ENCODE data around the gene TCP11L1. TPM values are rescaled to one million over a fixed set of nuclear protein-coding genes. Genes with fewer than 3 reads are reported as not detected.
"Not testable (repeated sequence)": the region's sequence is repeated elsewhere in the genome, so short reads cannot be mapped to it uniquely, and the experiment has no call there.

TCP11L1 gene
- total RNA-seq, 3 donors from 2014 or later = 8.2 to 14.1 (median 11.1) TPM

DNA sequence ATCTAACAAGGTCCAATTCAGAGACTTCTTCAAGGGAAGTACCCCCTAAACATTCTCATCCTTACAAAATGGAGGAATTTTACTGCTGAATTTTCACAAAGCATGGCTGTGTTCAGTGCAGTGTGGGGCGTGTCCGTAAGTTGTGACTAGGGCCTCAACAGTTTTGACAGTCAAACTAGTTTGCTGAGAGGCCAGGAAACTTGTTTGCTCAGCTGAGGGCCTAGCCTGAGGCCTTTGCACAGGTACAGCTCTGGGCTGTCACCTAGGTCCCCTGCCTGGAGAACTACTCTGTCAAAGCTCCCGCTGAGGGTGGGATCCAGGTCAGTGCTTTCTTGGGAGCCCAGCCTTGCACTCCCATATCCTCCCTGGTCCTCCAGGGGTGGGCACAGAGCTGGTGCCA, 27.9 kb downstream of the TCP11L1 start:
- Mint-ChIP-seq H3K4me3 (no peak overlapping the region), H3K27me3 (ENCODE audit: low read depth) (no peaks in the 10 kb centered on the region), H3K4me1 (ENCODE audit: low read depth) (peaks cover 28% of the 10 kb centered on the region), H3K36me3 (ENCODE audit: insufficient read depth) (peaks cover 24% of the 10 kb centered on the region), H3K9me3 (no peaks in the 10 kb centered on the region)
- DNase-seq (no peak), ATAC-seq (no peak)

DNA sequence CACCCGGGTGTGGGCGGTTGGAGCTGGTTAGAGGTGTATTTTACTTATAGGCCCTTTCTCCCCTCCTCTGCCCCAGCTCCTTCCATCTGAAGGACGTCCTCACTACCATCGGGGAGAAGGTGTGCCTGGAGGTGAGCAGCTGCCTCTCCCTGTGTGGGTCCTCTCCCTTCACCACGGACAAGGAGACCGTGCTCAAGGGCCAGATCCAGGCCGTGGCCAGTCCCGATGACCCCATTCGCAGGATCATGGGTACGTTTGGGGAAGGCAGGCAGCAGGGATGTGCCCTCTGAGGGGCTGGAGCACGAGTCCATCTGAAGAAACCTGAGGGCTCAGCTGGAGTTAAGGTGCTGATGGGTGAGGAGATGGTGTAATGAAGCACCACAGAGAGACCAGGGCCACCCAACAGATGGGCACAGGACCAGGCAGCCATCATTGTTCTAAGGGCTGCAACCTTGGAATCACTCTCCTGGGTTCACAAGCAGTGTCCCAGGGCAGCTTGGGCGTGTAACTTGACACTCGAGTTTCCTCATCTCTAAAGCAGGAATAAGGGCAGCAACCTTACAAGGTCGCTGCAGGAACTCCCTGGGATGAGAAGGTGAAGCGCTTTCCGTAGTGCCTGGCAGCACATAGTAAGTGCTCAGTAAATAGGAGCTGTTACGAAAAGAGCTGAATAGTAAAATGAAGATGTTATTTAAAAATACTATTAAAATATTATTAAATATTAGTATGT, 29.4 kb downstream of the TCP11L1 start:
- Mint-ChIP-seq H3K4me3 (no peak overlapping the region), H3K36me3 (ENCODE audit: insufficient read depth) (peaks cover 24% of the 10 kb centered on the region), H3K9me3 (no peaks in the 10 kb centered on the region)

DNA sequence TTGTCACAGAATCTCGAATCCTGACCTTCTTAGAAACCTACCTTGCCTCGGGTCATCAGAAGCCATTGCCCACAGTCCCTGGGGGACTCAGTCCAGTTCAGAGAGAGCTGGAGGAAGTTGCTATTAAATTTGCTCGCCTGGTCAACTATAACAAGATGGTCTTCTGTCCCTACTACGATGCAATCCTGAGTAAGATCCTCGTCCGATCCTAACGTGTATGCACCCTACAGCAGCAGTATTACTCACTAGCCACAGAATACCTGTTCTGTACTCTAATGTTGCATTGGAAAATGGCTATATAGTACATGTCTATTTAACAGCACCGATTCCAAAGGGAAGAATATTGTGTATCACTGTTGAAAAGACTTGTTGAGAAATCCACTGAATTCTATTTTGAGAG, 33.1 kb downstream of the TCP11L1 start:
- no peaks in the 10 kb centered on the region for H3K27me3 Mint-ChIP-seq (ENCODE audit: low read depth)
- DNase-seq = no peak
- no peaks in the 10 kb centered on the region for H3K9me3 Mint-ChIP-seq
- H3K36me3 Mint-ChIP-seq (ENCODE audit: insufficient read depth) = peaks cover 37% of the 10 kb centered on the region
- ATAC-seq = no peak
- H3K4me3 Mint-ChIP-seq = no peak overlapping the region
- H3K4me1 Mint-ChIP-seq (ENCODE audit: low read depth) = no peaks in the 10 kb centered on the region

More for the DNA sequence above, 29.4 kb downstream of the TCP11L1 start:
- Mint-ChIP-seq H3K4me1 (ENCODE audit: low read depth) (peaks cover 13% of the 10 kb centered on the region), H3K27me3 (ENCODE audit: low read depth) (no peaks in the 10 kb centered on the region)
- ATAC-seq (no peak), DNase-seq (no peak)

DNA sequence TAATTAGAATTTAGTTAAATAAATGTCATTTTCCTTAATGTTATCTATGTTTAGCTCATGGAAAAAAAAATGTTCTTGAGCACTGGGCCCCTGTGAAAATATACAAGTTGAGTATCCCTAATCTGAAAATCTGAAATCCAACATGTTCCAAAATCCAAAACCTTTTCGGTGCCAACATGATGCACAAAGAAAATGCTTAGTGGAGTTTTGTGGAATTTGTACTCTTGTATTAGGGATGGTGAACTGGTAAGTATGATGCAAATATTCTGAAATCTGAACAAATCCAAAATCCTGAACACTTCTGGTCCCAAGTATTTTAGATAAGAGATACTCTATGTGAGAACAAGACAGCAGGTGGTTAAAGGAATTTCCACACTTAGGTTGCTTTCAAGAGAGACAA, 44.5 kb downstream of the TCP11L1 start:
- H3K27me3 Mint-ChIP-seq (ENCODE audit: low read depth) = no peaks in the 10 kb centered on the region
- no peaks in the 10 kb centered on the region for H3K9me3 Mint-ChIP-seq
- DNase-seq (no peak), ATAC-seq (no peak)
- no peaks in the 10 kb centered on the region for H3K4me1 Mint-ChIP-seq (ENCODE audit: low read depth)
- peaks cover 24% of the 10 kb centered on the region for H3K36me3 Mint-ChIP-seq (ENCODE audit: insufficient read depth)
- no peak overlapping the region for H3K4me3 Mint-ChIP-seq

DNA sequence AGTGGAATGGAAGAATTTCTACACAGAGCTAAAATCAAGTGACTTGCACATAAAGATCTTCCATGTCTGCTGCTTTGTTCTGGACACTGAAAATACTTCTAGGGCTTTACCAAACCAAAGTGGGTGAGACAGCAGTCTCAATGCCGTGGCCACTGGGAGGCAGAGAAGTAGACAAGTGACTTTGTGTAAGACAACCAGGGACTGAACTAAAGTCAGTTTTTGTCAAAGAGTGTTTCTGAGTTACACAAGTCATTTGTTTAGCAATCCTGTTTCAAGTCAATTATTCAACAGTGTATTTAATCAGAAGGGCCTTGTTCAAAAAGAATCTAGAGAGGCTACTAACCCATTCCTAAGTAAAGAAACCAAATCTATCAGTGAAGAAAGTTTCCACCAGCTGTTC, 46.6 kb downstream of the TCP11L1 start:
- no peaks in the 10 kb centered on the region for H3K9me3 Mint-ChIP-seq

DNA sequence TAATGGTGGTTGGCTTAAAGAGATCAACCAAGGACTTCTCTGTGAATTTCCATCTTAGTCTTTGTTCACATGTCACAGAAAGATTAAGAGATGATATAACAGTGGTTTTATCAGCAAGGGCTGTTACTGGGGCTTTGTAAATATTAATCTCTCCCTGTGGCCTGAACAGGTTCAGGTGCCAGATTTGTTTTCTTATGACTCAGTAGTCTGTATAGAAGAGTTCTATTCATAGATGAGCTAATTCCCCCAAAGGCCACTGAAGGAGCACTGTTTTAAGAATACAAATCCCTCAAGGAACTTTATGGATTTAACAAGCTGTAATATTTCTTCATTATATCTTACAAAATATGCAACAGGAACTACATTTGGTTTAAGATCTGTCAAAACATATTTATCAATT, 50.4 kb downstream of the TCP11L1 start:
- Mint-ChIP-seq H3K27me3 (ENCODE audit: low read depth) (no peaks in the 10 kb centered on the region), H3K4me1 (ENCODE audit: low read depth) (no peaks in the 10 kb centered on the region), H3K36me3 (ENCODE audit: insufficient read depth) (peaks cover 20% of the 10 kb centered on the region), H3K4me3 (no peak overlapping the region), H3K9me3 (no peaks in the 10 kb centered on the region)
- ATAC-seq = no peak
- no peak for DNase-seq

More for the DNA sequence above, 46.6 kb downstream of the TCP11L1 start:
- no peaks in the 10 kb centered on the region for H3K4me1 Mint-ChIP-seq (ENCODE audit: low read depth)
- peaks cover 30% of the 10 kb centered on the region for H3K36me3 Mint-ChIP-seq (ENCODE audit: insufficient read depth)
- DNase-seq (no peak), ATAC-seq (no peak)
- no peaks in the 10 kb centered on the region for H3K27me3 Mint-ChIP-seq (ENCODE audit: low read depth)
- H3K4me3 Mint-ChIP-seq = no peak overlapping the region

DNA sequence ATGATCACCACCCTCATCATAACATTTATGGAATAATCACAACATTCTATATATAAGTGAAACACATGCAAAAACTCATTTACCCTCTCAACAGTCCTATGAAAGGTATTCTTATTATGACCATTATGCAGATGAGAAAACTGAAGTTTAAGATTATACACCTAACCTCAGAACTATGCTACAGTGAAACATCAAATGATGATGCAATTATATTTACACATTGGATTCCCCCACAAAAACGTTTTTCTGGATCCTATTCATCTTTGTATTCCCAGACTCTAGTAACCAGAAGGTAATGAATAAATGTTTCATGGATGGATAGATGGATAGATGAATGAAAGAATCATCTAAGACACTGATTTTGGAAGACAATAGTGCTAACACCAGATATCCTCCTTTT, 54.8 kb downstream of the TCP11L1 start:
- Mint-ChIP-seq H3K36me3 (ENCODE audit: insufficient read depth) (peaks cover 21% of the 10 kb centered on the region), H3K4me1 (ENCODE audit: low read depth) (no peaks in the 10 kb centered on the region)
- no peak for ATAC-seq

DNA sequence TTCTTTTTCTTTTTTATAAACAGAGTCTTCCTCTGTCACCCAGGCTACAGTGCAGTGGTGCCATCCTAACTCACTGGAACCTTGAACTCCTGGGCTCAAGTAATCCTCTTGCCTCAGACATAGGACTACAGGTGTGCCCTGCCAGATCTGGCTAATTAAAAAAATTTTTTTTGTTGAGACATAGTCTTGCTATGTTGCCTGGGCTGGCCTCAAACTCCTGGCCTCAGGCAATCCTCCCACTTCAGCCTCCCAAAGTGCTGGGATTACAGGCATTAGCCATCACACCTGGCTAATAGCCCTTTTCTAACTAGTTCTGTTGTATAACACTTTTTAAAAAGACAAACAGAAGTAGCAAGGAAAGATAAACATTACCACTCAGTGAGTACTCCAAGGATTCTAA, 64.5 kb downstream of the TCP11L1 start:
- Mint-ChIP-seq H3K4me1 (ENCODE audit: low read depth) (no peaks in the 10 kb centered on the region), H3K27me3 (ENCODE audit: low read depth) (no peaks in the 10 kb centered on the region), H3K4me3 (no peak overlapping the region), H3K36me3 (ENCODE audit: insufficient read depth) (peaks cover 34% of the 10 kb centered on the region), H3K9me3 (no peaks in the 10 kb centered on the region)
- ATAC-seq (no peak), DNase-seq (no peak)

More for the DNA sequence above, 54.8 kb downstream of the TCP11L1 start:
- Mint-ChIP-seq H3K27me3 (ENCODE audit: low read depth) (no peaks in the 10 kb centered on the region), H3K4me3 (no peak overlapping the region), H3K9me3 (no peaks in the 10 kb centered on the region)
- DNase-seq = no peak

DNA sequence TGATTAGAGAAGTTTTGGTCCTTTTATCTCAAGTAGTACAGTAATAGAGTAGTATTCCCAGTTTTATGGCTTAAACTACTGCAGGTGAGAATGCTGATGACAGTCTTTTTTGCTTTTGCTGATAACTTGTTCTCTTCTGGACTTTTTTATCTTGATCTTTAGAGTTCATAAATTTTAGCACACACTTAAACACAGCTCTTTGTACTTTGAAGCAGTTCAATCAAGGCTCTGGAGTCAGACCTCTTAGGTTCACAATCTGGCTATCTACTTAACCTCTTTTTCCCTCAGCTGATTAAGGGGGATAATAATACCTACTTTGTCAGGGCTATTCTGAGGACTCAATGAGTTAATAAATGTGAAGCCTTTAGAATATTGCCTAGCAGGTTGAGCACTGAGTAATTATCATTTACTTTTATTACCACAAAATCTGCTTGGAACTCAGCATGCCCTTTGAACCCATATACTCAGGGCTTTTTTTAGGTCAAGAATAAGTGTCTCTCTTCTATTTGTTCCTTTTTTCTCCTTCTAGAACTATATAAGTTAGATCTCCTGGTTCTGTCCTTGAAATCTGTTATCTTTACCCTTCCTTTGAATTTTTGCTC, 70.0 kb downstream of the TCP11L1 start:
- no peak for ATAC-seq
- H3K27me3 Mint-ChIP-seq (ENCODE audit: low read depth) = no peaks in the 10 kb centered on the region
- no peaks in the 10 kb centered on the region for H3K4me1 Mint-ChIP-seq (ENCODE audit: low read depth)
- H3K9me3 Mint-ChIP-seq = no peaks in the 10 kb centered on the region
- DNase-seq = no peak
- H3K36me3 Mint-ChIP-seq (ENCODE audit: insufficient read depth) = peaks cover 15% of the 10 kb centered on the region
- no peak overlapping the region for H3K4me3 Mint-ChIP-seq

DNA sequence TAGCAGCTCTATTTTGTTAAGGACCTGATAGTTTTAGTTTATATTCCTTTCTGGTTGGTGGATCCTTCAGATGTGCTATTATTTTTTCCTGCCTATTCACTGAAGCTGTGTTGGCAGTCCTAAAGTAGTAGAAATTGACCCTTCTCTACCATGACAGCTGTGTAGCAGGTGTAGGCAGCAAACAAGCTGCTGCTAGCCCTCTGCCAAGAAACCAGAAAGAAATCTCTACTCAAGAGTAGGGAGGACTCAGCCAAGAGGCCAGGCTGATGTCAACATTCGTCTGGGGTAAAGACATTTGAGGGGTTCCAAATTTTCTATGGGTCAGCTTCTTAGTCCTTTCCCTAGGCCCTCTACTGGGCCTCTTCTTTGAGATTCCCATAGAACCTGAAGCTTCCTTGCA, 70.7 kb downstream of the TCP11L1 start:
- no peak overlapping the region for H3K4me3 Mint-ChIP-seq
- H3K4me1 Mint-ChIP-seq (ENCODE audit: low read depth) = no peaks in the 10 kb centered on the region
- H3K9me3 Mint-ChIP-seq = no peaks in the 10 kb centered on the region
- H3K36me3 Mint-ChIP-seq (ENCODE audit: insufficient read depth) = peaks cover 11% of the 10 kb centered on the region
- no peaks in the 10 kb centered on the region for H3K27me3 Mint-ChIP-seq (ENCODE audit: low read depth)
- DNase-seq = no peak
- ATAC-seq = no peak

DNA sequence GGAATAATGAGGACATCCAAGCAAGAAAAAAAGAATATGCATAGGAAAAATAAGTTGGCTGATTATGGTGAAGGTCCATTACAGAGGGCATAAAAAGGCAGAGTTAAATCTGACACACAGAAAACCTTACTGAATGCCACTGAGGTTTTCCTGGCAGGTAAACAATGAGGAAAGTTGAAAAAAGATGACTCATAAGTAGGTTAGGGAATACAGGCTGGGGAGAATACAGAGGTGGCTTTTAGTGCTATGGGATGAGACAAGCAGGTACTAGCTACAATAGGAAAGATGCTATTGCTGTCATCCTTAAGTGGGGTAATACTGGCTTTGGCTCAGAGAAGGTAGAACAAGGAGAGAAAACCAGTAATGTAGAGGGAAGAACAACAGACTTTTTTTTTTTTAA, 77.2 kb downstream of the TCP11L1 start:
- Mint-ChIP-seq H3K9me3 (no peaks in the 10 kb centered on the region), H3K27me3 (ENCODE audit: low read depth) (no peaks in the 10 kb centered on the region), H3K36me3 (ENCODE audit: insufficient read depth) (peaks cover 1% of the 10 kb centered on the region), H3K4me1 (ENCODE audit: low read depth) (no peaks in the 10 kb centered on the region), H3K4me3 (no peak overlapping the region)
- ATAC-seq (no peak), DNase-seq (no peak)

DNA sequence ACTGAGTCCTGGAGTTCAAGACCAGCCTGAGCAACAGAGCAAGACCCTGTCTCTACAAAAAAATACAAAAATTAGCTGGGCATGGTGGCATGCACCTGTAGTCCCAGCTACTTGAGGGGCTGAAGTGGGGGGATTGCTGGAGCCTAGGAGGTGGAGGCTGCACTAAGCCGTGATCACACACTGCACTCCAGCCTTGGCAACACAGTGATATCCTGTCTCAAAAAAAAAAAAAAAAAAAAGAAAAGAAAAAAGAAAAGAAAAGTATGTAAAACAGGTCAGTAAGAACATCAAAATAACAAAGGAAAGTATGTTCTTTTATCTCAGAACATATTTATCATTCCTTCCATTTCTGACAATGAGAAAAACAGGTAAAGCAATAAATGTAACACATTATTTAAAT, 83.3 kb downstream of the TCP11L1 start:
- H3K27me3 Mint-ChIP-seq (ENCODE audit: low read depth); ATAC-seq; H3K9me3 Mint-ChIP-seq; H3K4me1 Mint-ChIP-seq (ENCODE audit: low read depth); DNase-seq; H3K4me3 Mint-ChIP-seq; H3K36me3 Mint-ChIP-seq (ENCODE audit: insufficient read depth): not testable (repeated sequence)

Other genes starting within 250 kb of the TCP11L1 start
- gene CCDC73, start 244.9 kb upstream of the TCP11L1 start, total RNA-seq = under 1 TPM in 1 of 3 donors, not detected in 2; 0.05 TPM
- under 1 TPM; 0.45 to 0.68 (median 0.56) TPM for gene PRRG4, start 209.6 kb upstream of the TCP11L1 start, total RNA-seq
- gene QSER1, start 146.8 kb upstream of the TCP11L1 start, total RNA-seq = 10 to 100 TPM in 1 of 3 donors, 1 to 10 TPM in 2; 9.0 to 10.4 (median 9.2) TPM
- 1 to 10 TPM; 1.0 to 2.7 (median 2.2) TPM for gene DEPDC7, start 23.7 kb upstream of the TCP11L1 start, total RNA-seq
- 10 to 100 TPM; 27.3 to 29.6 (median 28.0) TPM for gene CSTF3, start 121.9 kb downstream of the TCP11L1 start, total RNA-seq
- 10 to 100 TPM; 34.6 to 39.3 (median 34.7) TPM for gene HIPK3, start 217.8 kb downstream of the TCP11L1 start, total RNA-seq